Left forelimb (tissue), 1 donor: ENCODE data around the gene AGL.
A peak's percentile ranks its signal among the peaks of the same experiment; 100 is the strongest.
"Not testable (repeated sequence)": the region's sequence is repeated elsewhere in the genome, so short reads cannot be mapped to it uniquely, and the experiment has no call there.

Experiments used
- DNase-seq: peaks from one replicate; pipeline ENCODE4 v3.0.0-alpha.2; 2018; ENCODE audit warnings: low spot score

AGL gene

DNA sequence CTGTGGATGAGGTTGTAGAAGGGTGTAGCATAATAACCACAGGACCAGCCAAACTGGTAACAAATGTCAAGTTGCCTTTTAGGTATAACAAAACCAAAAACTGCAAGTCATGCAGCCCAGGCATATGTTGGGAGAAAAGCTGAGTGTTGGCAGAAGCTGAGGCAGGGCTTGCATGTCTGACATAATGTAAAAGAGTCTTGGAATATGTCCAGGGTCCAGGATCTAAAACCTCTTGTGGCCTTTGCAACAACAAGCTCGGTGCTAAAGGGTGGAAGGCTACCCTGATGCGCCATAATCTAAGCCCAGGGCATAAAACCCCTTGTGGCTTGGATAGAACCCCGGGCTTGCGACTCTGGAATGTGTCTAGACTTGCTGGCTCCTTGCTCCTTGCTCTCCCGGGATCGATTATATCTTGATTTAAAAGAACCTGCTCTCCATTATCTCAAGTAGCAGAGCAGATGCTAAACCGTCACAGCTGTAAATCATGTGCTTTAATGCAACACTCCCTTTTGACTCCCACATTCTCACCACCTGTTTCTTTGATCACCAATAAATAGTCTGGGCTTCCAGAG, 93.1 kb downstream of the AGL start:
- no peak for DNase-seq

DNA sequence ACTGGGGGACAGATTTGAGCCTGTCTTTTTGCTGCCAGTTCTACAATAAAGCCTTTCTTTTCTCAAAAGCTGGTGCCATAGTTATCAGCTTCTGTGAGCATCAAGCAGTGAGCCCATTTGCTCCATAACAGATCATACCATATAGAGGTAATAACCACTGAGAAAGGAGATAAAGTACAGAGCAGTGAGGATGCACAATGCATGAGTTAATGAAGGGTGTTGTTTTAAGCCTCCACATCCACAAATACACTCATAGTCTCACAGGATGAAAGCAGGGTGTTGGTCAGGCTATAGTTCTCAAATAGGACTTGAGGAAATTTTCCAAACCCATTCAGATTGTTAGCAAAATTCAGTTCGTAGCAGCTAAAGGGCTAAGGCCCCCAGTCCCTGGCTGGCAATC, 94.0 kb downstream of the AGL start:
- no peak for DNase-seq

GRCh38 chr1:99945174-99945573, 95.0 kb downstream of the AGL start:
- no peak for DNase-seq

GRCh38 chr1:99950486-99950885, 100.3 kb downstream of the AGL start:
- no peak for DNase-seq

GRCh38 chr1:99952522-99952921, 102.4 kb downstream of the AGL start:
- DNase-seq, result no peak

- DNase-seq, result no peak
Measured at GRCh38 chr1:99955375-99955774, 105.2 kb downstream of the AGL start.

DNA sequence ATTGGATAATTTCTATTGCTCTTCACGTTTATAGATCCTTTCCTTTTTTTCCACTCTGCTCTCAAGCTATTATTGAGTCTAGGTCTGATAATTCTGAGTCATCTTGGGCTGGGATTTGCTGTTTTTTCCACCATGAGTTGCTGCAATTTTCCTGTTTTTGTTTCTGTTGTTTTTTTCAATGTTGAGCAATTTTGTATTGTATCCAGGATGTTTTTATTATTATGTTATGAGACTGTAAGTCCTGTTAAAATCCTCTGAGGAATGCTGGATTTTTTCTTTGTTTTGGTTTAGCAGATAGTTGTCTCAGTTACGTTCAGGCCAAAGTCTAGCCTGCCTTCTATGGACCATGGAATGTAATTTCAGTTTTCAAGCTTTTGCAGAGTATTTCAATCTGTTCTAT, 106.6 kb downstream of the AGL start:
- no peak for DNase-seq

GRCh38 chr1:99957818-99958217, 107.7 kb downstream of the AGL start:
- no peak for DNase-seq

- DNase-seq, result not testable (repeated sequence)
Measured at GRCh38 chr1:99959189-99959705, 109.1 kb downstream of the AGL start.

- DNase-seq, result not testable (repeated sequence)
Measured at GRCh38 chr1:99960260-99960659, 110.1 kb downstream of the AGL start.

DNA sequence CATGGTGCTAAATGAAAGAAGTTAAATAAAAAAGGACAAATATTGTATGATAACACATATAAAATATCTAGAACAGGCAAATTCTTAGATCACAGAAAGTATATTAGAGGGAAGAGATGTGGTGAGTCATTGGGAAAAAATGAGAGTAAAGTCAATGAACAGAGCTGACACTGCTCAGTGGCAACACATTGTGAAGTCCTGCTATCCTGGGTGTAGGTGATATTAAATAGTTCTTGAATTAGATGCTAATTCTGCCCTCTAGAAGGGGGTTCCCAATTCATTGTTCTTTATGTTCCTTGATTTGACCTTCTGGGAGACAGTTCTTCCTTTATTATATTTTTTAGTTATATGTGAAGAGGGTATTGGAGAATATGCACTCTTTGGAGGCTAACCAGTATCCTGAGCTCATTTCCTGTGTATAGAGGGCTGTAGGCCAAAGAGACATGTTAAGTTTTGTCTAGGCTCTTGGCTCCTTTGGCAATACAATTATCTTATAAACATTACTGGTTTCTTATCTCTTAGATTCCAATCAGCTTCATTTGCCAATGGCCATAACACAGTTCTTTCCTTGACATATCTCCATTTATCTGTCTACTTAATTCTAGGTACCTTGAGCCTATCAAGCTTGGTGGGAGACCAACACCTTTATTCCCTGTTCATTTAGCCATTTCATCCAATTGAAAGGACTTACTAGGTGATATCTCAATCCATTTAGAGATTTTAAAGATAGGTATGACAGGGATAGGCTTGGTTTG, 113.1 kb downstream of the AGL start:
- DNase-seq, result no peak

DNA sequence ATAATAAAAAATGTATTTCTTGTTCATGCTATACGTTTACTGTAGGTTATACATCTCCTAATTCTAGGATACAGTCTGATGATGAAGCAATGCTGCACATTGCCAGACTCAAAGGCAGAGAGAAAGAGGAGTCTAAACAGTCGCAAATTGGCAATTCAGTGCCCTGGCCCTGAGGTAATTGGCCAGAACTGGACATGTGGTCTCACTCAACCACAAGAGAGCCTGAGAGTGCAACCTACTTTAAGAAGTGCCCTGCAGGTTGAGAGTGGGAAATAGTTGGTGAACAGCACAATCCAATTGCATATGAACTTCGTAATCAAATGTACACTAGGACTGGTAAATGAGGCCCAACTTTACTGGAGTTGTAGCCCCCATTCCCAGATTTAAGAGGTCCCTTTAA, 114.6 kb downstream of the AGL start:
- DNase-seq, result no peak

GRCh38 chr1:99965646-99966375, 115.7 kb downstream of the AGL start:
- DNase-seq, result no peak

- DNase-seq, result no peak
Measured at GRCh38 chr1:99968214-99968613, 118.1 kb downstream of the AGL start.

DNA sequence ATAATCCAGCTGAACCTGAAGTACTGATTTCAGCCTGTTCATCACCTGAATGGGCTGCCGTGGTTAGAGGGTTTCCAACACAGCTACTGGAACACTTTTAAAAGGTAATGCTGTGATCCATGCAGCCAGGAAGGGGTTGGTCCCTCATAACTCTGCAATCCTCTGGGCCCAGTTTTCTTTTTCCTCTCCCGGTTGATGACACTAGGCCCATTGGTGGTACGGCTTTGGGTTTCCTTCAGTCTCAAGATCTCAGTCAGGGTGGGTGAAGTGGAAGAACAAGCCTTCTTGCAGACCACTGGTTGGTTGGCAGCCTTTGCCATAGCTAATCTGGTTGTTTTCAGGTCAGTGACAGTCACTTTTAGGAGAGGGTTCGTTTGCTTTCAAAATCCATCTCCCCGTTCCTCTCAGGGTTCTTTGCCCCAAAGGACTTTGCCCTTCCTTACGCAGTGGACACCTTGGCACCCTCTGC, 119.1 kb downstream of the AGL start:
- no peak for DNase-seq

- peak; percentile 89 for DNase-seq
Measured at GRCh38 chr1:99969729-99970621, 119.8 kb downstream of the AGL start, which contains the start of gene SLC35A3. SLC35A3 (plus strand) TSS chr1:99969996; CDS start chr1:99993555, 23,559 bp downstream.

DNA sequence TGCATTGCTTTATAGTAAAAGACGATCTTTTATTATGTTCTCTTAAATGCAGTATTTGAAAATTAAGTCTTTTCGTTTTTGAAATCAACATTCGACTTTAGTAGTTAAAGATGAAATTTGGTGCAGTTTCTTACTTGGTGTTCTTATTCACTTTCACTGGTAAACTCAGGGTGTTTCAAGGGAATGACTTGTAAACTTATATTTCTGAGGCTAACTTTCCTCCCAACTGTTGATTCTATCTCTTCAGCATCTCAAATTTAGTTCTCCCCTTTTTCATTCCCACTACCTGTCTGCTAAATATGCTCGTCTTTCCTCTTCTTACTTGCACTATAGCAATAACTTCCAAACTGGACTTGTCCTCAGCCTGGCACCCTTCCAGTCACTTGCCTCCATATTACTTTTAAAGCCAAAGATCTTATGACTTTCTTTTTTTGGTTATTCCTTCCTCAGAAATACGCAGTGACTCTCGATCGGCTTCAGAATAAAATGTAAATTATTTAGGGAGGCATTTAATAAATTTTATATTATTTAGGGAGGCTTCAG, 120.6 kb downstream of the AGL start:
- DNase-seq, result no peak

DNA sequence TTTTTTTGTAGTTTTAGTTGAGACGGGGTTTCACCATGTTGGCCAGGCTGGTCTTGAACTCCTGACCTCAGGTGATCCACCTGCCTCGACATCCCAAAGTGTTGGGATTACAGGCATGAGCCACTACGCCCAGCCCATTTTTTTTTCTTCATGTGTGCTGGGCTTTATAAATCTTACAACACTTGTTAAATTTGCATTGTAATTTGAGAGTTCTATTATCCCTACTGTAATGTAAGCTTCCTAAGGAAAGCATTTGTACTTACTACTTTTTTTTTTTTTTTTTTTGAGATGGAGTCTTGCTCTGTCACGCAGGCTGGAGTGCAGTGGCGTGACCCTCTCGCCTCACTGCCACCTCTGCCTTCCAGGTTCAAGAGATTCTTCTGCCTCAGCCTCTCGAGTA, 121.9 kb downstream of the AGL start:
- DNase-seq, result not testable (repeated sequence)
